Bronchial epithelial cell (primary cell): ENCODE measurements around the gene ELMOD1. TPM values are rescaled to one million over a fixed set of nuclear protein-coding genes. Genes with fewer than 3 reads are reported as not detected.

Source experiments
- DNase-seq: peaks from one replicate; pipeline ENCODE4 v3.0.0-alpha.2; 2010; ENCODE audit warnings: low read depth
- FAIRE-seq: peaks from 2 replicates; lab custom pipeline; 2011; peaks lifted over from hg19 to GRCh38; lab: Jason Lieb, UNC
- H3K27me3 ChIP-seq: 2 replicates; pipeline ENCODE4 v1.5.1; 2011; ENCODE audit warnings: low read length; ENCODE audit not compliant: control insufficient read depth, insufficient read depth
- H3K36me3 ChIP-seq: 2 replicates; pipeline ENCODE4 v1.5.1; 2011; ENCODE audit warnings: low read length; ENCODE audit not compliant: control insufficient read depth, insufficient read depth
- H3K4me3 ChIP-seq: 2 replicates; pipeline ENCODE4 v1.5.1; 2011; ENCODE audit warnings: mild to moderate bottlenecking, low read depth, low read length, control low read depth
- CTCF ChIP-seq: IDR thresholded peaks from 2 replicates; pipeline ENCODE4 v1.5.1; 2011; ENCODE audit warnings: mild to moderate bottlenecking, moderate library complexity, low read length, control low read depth, inconsistent platforms; ENCODE audit not compliant: insufficient read depth, severe bottlenecking
- total RNA-seq: library from RNA; depleted of rRNA; stranded (reverse); fragments of >200 nt; gene quantifications from 2 replicates; pipeline ENCODE4 v1.2.1, GENCODE V29; 2014

ELMOD1 gene
- total RNA-seq, 1 donor from 2014 or later, result under 0.01 TPM

- Histone ChIP-seq H3K4me3 (no peak overlapping the region), H3K36me3 (peaks cover 2% of the 10 kb centered on the region), H3K27me3 (no peaks in the 10 kb centered on the region)
- DNase-seq (no peak), FAIRE-seq (no peak)
- TF ChIP-seq CTCF, result no peak
These were observed 40.6 kb upstream of the ELMOD1 start for GRCh38 chr11:107550304-107550703.

DNA sequence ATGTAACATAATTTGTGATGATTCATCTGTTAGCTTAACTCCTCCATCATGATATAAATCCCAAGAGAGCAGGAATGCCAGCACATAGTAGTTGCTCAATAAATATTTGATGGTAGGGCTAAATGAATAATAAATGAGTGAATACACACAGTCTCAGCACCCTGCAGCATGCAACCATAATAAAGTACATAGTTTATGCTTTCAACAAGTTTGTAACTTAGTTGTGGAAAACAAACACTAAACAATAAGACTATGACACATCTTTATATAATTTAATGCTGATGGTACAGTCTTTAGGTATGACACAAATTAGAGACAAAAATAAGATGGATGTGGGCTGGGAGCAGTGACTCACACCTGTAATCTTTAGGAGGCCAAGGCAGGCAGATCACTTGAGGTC lies 29.3 kb upstream of the ELMOD1 start:
- Histone ChIP-seq H3K4me3 (no peak overlapping the region), H3K27me3 (no peaks in the 10 kb centered on the region), H3K36me3 (no peaks in the 10 kb centered on the region)
- DNase-seq, result peak; percentile 96
- no peak for TF ChIP-seq CTCF
- no peak for FAIRE-seq

DNA sequence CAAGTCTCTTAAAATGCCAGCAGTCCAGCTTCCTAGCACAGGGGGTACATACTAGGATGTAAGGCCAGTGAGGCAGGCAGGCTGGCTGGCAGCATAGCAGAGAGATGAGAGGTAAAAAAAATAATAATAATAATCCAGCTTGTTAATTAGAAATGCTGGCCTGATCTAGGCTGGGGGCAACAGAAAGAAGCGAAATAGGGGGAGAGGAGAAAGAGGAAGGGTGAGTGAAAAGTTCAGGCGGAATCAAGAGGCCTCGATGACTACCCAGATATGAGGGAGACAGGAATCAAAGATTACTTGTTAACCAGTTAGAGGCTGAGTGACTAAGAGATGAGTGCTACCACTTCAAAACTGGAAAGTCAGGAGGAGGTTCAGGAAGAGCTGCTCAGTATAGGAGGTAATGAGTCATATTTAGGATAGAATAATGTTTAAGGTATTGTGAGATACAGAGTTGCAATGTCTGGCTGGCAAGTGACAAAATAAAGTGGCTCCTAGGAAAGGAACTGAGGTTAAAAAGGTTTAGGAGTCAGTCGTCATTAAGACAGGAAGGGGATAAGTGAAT lies 28.2 kb upstream of the ELMOD1 start:
- no peaks in the 10 kb centered on the region for H3K27me3 ChIP-seq
- DNase-seq, result peak; percentile 99
- peak; percentile 62 for FAIRE-seq
- H3K4me3 ChIP-seq, result no peak overlapping the region
- TF ChIP-seq CTCF, result no peak
- no peaks in the 10 kb centered on the region for H3K36me3 ChIP-seq

DNA sequence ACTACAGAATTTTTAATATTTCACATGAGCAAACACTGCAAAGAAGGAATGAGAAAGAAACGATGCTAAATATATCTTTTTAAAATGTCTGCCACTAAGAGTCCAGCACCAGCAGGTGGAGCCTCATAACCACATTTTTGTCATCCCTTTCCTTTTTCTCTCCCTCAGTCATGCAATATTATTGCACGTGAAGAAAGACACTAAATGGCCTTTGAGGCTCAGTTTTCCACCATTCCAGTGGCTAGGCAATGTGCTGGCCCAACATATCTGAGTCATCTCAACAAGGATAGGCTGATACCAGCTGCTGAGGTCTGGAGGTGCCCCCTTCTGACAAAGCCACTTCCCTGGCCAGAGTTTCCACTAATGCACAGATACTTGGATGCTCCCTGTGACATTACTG lies 27.2 kb upstream of the ELMOD1 start:
- FAIRE-seq (no peak), DNase-seq (peak; percentile 47)
- H3K27me3 ChIP-seq, result no peaks in the 10 kb centered on the region
- H3K36me3 ChIP-seq, result no peaks in the 10 kb centered on the region
- no peak overlapping the region for H3K4me3 ChIP-seq
- peak; percentile 55 for TF ChIP-seq CTCF

- TF ChIP-seq CTCF, result no peak
- DNase-seq (no peak), FAIRE-seq (no peak)
- no peaks in the 10 kb centered on the region for H3K27me3 ChIP-seq
- H3K36me3 ChIP-seq, result no peaks in the 10 kb centered on the region
- peak overlapping the region; percentile 52 for H3K4me3 ChIP-seq
These were observed 26.1 kb upstream of the ELMOD1 start for GRCh38 chr11:107564877-107565218.
